GM21447 (cell line): ENCODE data around the gene NXT1.

Source experiments
- ATAC-seq: cut with Tn5 transposase; IDR thresholded peaks from one replicate; pipeline ENCODE4 v1.9.1; 2021; ENCODE audit not compliant: unreplicated experiment

Gene NXT1

DNA sequence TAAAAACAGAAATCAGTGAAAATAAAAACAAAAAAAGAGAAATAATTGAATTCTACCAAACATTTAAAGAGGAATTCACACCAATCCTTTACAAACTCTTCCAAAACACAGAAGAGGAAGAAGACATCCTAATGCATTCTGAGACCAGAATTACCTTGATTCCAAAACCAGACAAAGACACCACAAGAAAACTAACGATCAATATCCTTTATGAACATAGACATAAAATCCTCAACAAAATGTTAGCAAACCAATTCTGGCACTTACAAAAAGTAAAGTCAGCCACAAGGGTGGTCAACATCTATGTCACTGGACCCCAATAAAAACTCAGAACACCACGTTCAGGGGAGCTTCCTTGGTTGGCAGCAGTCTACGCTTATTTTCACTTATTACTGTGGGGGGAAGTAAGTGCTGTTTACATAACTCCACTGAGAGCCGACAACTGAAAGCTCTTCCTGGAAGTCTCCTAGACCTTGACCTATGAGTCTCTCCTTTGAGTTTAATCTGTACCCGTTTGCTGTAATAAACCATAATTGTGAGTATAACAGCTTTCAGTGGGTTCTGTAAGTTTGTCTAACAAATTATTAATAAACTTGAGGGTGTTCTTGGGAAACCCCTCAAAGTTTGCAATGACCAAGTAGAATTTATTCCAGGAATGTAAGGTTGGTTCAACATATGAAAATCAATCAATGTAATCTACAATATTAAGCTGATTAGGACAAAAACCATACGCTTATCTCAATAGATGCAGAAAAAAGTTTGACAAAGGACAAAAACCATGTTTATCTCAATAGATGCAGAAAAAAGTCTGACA is 35.9 kb downstream of the NXT1 start:
- ATAC-seq, result no peak

GRCh38 chr20:23387118-23387443 is 36.5 kb downstream of the NXT1 start:
- no peak for ATAC-seq

- ATAC-seq, result no peak
Measured at GRCh38 chr20:23390091-23390774, 39.6 kb downstream of the NXT1 start.

- ATAC-seq, result no peak
Measured at GRCh38 chr20:23391707-23392310, 41.2 kb downstream of the NXT1 start.

- ATAC-seq, result no peak
Measured at GRCh38 chr20:23393996-23394775, 43.6 kb downstream of the NXT1 start.

DNA sequence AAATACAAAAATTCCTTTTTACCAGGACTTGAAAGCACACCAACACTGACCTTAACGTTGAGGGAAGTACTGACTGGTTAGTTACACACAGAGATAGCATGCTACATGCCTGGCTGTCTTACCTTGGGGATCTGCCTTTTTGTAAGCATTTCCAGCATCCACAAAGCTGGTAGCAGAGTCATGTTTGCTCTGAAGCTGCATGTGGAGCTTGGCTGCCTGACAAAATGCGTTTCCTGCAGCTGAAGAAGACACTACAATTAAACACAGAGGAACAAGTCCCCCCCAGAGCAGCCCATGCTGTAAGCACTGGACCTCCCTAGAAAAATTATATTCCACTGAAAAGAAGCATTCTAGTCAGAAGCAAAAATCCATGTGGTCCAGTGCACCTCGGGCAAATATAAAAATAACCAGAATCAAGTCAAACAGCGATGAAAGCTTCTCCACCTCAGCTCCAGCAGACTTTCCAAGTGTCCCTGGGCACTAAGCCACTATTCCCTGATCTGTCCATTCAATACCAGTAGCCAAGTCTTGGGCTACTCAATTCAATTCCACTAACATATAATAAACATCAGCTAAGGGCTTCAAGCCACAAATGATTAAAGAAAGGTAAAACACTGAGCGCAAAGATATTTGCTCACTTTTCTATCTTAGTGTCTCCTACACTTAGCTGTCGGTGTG is 46.5 kb downstream of the NXT1 start:
- ATAC-seq, result no peak

DNA sequence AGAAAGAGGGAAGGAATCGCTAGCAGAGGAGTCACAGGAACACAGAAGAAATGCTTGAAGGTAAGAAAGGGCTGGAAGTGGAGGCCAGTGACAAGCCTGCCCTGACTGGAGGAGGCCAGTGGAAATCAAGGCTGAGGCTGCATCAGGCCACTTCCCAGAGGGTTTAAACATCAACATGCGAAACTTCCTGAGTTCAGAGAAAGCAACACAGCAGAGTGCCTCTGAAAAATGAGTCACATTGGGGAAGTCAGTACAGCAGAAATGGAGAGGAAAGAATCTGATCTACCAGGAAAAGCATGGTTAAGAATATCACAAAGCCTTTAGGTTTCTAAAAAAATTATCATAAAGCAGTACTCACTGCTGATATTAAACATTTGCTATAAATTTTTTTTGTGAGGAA is 47.4 kb downstream of the NXT1 start:
- no peak for ATAC-seq

- no peak for ATAC-seq
Measured at GRCh38 chr20:23399568-23400241, 49.1 kb downstream of the NXT1 start.

DNA sequence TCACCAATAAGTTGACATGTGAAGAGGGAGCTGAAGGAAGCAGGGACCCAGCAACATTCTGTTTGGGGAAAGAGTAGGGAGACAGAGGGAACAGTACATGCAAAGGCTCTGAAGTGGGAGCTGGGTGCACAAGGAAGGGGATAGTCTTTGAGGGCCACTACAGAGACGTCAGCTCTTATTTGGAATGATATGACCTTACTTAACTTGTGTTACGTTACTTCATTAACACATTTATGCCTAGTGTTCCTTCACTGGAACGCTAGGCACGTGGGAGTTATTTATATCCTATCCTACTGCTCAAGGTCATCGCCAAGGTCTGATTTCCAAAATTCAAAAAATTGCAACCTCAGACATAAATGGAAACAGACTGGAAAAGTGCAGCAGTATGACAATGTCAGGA is 50.5 kb downstream of the NXT1 start:
- ATAC-seq, result no peak

- no peak for ATAC-seq
Measured at GRCh38 chr20:23403751-23404150, 53.2 kb downstream of the NXT1 start.

- no peak for ATAC-seq
Measured at GRCh38 chr20:23404196-23404595, 53.6 kb downstream of the NXT1 start.
